Measurements from ENCODE around the gene MUC20.

DNA sequence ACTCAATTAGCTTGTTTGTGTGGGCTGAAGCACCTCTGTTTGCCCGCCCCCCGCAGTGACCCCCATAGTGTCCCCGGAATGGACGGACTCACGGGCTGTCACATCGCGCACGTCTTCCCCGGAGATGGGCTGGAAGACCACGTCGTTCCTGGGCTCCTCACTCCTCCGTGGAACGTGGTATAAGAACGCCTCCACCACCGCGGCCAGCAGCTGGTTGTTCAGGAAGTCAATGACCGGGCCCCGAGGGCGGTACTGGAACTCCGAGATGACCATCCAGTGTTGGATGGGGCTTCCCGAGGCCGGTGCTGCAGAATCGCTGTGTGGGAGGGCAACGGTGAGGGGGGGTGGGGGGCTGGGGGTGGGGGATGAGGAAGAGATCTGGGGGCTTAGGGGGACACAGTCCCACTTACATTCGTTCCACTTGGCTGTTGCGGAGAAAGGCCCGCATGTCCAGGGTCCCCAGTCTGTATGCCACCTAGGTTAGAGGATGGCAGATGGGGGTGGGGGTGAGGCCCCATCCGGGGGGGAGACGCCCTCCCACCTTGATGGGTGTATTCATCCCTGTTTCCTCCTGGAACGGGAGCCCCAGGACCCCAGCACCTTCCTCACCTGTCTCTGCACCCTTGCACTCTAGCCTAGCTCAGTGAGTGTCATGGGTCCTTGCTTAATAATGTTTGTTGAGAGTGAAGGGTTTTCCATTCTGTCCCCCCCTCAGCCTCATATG is 30.2 kb downstream of the MUC20 start:
- TF ChIP-seq HDAC2 (CRISPR knock-in tag; IDR thresholded peaks at IDR 0.05) (no peak), EP300 (IDR thresholded peaks at IDR 0.05; ENCODE audit: low read depth in 2 of 2, low read length in 2 of 2) (no peak), EP300 (CRISPR knock-in tag; IDR thresholded peaks at IDR 0.05; ENCODE audit: borderline replicate concordance) (no peak), ATF6 (CRISPR knock-in tag; conservative IDR thresholded peaks at IDR 0.05) (no peak), HDAC1 (CRISPR knock-in tag; IDR thresholded peaks at IDR 0.05) (no peak), ZNF674 (CRISPR knock-in tag; IDR thresholded peaks at IDR 0.05; ENCODE audit: low read depth) (no peak), MYC (CRISPR knock-in tag; IDR thresholded peaks at IDR 0.05; ENCODE audit: borderline replicate concordance) (no peak), HNRNPUL1 (IDR thresholded peaks at IDR 0.05; ENCODE audit: low read depth, low read length) (no peak), NFIC (IDR thresholded peaks at IDR 0.05; ENCODE audit: low read length) (no peak), POLR2A (IDR thresholded peaks at IDR 0.05; ENCODE audit: insufficient read depth in 1 of 2, low read depth in 2 of 2, low read length in 2 of 2) (no peak)
- TF ChIP-seq, protein P1, sequence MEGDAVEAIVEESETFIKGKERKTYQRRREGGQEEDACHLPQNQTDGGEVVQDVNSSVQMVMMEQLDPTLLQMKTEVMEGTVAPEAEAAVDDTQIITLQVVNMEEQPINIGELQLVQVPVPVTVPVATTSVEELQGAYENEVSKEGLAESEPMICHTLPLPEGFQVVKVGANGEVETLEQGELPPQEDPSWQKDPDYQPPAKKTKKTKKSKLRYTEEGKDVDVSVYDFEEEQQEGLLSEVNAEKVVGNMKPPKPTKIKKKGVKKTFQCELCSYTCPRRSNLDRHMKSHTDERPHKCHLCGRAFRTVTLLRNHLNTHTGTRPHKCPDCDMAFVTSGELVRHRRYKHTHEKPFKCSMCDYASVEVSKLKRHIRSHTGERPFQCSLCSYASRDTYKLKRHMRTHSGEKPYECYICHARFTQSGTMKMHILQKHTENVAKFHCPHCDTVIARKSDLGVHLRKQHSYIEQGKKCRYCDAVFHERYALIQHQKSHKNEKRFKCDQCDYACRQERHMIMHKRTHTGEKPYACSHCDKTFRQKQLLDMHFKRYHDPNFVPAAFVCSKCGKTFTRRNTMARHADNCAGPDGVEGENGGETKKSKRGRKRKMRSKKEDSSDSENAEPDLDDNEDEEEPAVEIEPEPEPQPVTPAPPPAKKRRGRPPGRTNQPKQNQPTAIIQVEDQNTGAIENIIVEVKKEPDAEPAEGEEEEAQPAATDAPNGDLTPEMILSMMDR (CRISPR knock-in tag; IDR thresholded peaks at IDR 0.05) = no peak

Data from HepG2 (cell line).